KMS-11 (cell line): Measurements from ENCODE around the gene GAB4.

Experiments
- H2AFZ ChIP-seq: fragments of 200-600 bp; sonication (generic); 2 replicates; pipeline ENCODE4 v1.6.1; 2016; ENCODE audit warnings: antibody characterized with exemption, mixed run types, low read depth
- H3K27ac ChIP-seq: fragments of 200-600 bp; sonication (generic); 2 replicates; pipeline ENCODE4 v1.6.1; 2016; ENCODE audit warnings: mild to moderate bottlenecking, mixed run types
- H3K27me3 ChIP-seq: fragments of 200-600 bp; sonication (generic); 2 replicates; pipeline ENCODE4 v1.6.1; 2017; ENCODE audit warnings: mild to moderate bottlenecking, low read depth, mixed run types, moderate library complexity; ENCODE audit not compliant: insufficient read depth
- H3K36me3 ChIP-seq: fragments of 200-600 bp; sonication (generic); 2 replicates; pipeline ENCODE4 v1.6.1; 2017; ENCODE audit warnings: mild to moderate bottlenecking, mixed run types; ENCODE audit not compliant: insufficient read depth
- H3K4me1 ChIP-seq: fragments of 200-600 bp; sonication (generic); 2 replicates; pipeline ENCODE4 v1.6.1; 2016; ENCODE audit warnings: mild to moderate bottlenecking, low read depth, mixed run types; ENCODE audit not compliant: poor library complexity, severe bottlenecking
- H3K4me2 ChIP-seq: fragments of 200-600 bp; sonication (generic); 2 replicates; pipeline ENCODE4 v1.7.0; 2016; ENCODE audit warnings: mild to moderate bottlenecking, mixed run types
- H3K4me3 ChIP-seq: fragments of 200-600 bp; sonication (generic); IDR thresholded peaks from 2 replicates; pipeline ENCODE4 v1.6.1; 2017; ENCODE audit warnings: low read depth, low read length, mixed read lengths; ENCODE audit not compliant: insufficient read depth
- H3K79me2 ChIP-seq: fragments of 200-600 bp; sonication (generic); 2 replicates; pipeline ENCODE4 v1.6.1; 2016; ENCODE audit warnings: low read depth, mixed run types; ENCODE audit not compliant: insufficient read depth
- H3K9ac ChIP-seq: fragments of 200-600 bp; sonication (generic); 2 replicates; pipeline ENCODE4 v1.6.1; 2016; ENCODE audit warnings: mild to moderate bottlenecking, mixed run types
- H4K20me1 ChIP-seq: fragments of 200-600 bp; sonication (generic); 2 replicates; pipeline ENCODE4 v1.6.1; 2016; ENCODE audit warnings: mild to moderate bottlenecking, mixed run types; ENCODE audit not compliant: insufficient read depth
- CTCF ChIP-seq: fragments of 200-600 bp; sonication (generic); conservative IDR thresholded peaks from 2 replicates; pipeline ENCODE4 v1.6.1; 2017; ENCODE audit warnings: low read depth, mild to moderate bottlenecking, antibody characterized with exemption, low read length, moderate library complexity, mixed read lengths

The GAB4 gene

GRCh38 chr22:16960220-16960883 is 47.7 kb downstream of the GAB4 start:
- TF ChIP-seq CTCF, result no peak
- H4K20me1 ChIP-seq, result no peaks in the 10 kb centered on the region
- H3K4me1 ChIP-seq, result no peaks in the 10 kb centered on the region
- no peak overlapping the region for H3K4me2 ChIP-seq
- H3K4me3 ChIP-seq, result no peak overlapping the region
- H3K27me3 ChIP-seq, result no peaks in the 10 kb centered on the region
- no peak overlapping the region for H3K9ac ChIP-seq
- H3K36me3 ChIP-seq, result no peaks in the 10 kb centered on the region
- H3K27ac ChIP-seq, result no peak overlapping the region
- no peaks in the 10 kb centered on the region for H3K79me2 ChIP-seq
- no peak overlapping the region for H2AFZ ChIP-seq

- no peak overlapping the region for H3K4me2 ChIP-seq
- no peak overlapping the region for H3K9ac ChIP-seq
- TF ChIP-seq CTCF, result no peak
- H3K36me3 ChIP-seq, result no peaks in the 10 kb centered on the region
- no peak overlapping the region for H2AFZ ChIP-seq
- H4K20me1 ChIP-seq, result no peaks in the 10 kb centered on the region
- no peaks in the 10 kb centered on the region for H3K27me3 ChIP-seq
- H3K4me3 ChIP-seq, result no peak overlapping the region
- no peaks in the 10 kb centered on the region for H3K79me2 ChIP-seq
- no peak overlapping the region for H3K27ac ChIP-seq
- no peaks in the 10 kb centered on the region for H3K4me1 ChIP-seq
Observed at GRCh38 chr22:16959345-16959930, 48.6 kb downstream of the GAB4 start.

GRCh38 chr22:16958475-16958874 is 49.5 kb downstream of the GAB4 start:
- Histone ChIP-seq H3K27me3 (no peaks in the 10 kb centered on the region), H3K79me2 (no peaks in the 10 kb centered on the region), H2AFZ (no peak overlapping the region), H3K4me1 (no peaks in the 10 kb centered on the region), H3K4me3 (no peak overlapping the region), H3K9ac (no peak overlapping the region), H3K4me2 (no peak overlapping the region), H4K20me1 (no peaks in the 10 kb centered on the region), H3K36me3 (no peaks in the 10 kb centered on the region), H3K27ac (no peak overlapping the region)
- no peak for TF ChIP-seq CTCF

- Histone ChIP-seq H3K27ac (no peak overlapping the region), H3K9ac (no peak overlapping the region), H3K4me1 (no peaks in the 10 kb centered on the region), H3K27me3 (no peaks in the 10 kb centered on the region), H3K4me3 (no peak overlapping the region), H3K79me2 (no peaks in the 10 kb centered on the region), H3K4me2 (no peak overlapping the region), H3K36me3 (no peaks in the 10 kb centered on the region), H4K20me1 (no peaks in the 10 kb centered on the region), H2AFZ (no peak overlapping the region)
- TF ChIP-seq CTCF, result no peak
Observed at GRCh38 chr22:16957781-16958180, 50.2 kb downstream of the GAB4 start.
